Suprapubic skin (tissue), 4 donors: Measurements from ENCODE around the gene PRKD2.

Source experiments
- CTCF ChIP-seq, 2 donors: fragments of 200-600 bp in 1 of 2; fragments of 450-650 bp in 1 of 2; sonication (generic) in 1 of 2; IDR thresholded peaks; one replicate each; pipeline ENCODE4 v1.5.1; 2016 to 2019; ENCODE audit warnings: antibody characterized with exemption in 2 of 2, mild to moderate bottlenecking in 1 of 2, moderate library complexity in 1 of 2
- POLR2A ChIP-seq, 2 donors: fragments of 450-650 bp; IDR thresholded peaks; one replicate each; pipeline ENCODE4 v1.6.1; 2017; ENCODE audit warnings: antibody characterized with exemption in 2 of 2, mild to moderate bottlenecking in 2 of 2, moderate library complexity in 2 of 2
- POLR2AphosphoS5 ChIP-seq, 3 donors: sonication (generic); formaldehyde crosslinking; IDR thresholded peaks; one replicate each; pipeline ENCODE4 v1.6.1; 2017; ENCODE audit warnings: antibody characterized with exemption in 3 of 3

GRCh38 chr19:46691948-46692347, 25.0 kb downstream of the PRKD2 start:
- TF ChIP-seq CTCF (IDR thresholded peaks at IDR 0.05) (no peak), POLR2A (IDR thresholded peaks at IDR 0.05) (no peak), POLR2AphosphoS5 (IDR thresholded peaks at IDR 0.05) (no peak)
